Loucy (cell line): Measurements from ENCODE around the gene NLGN1.

Experiments used
- CTCF ChIP-seq: fragments of 200-600 bp; sonication (generic); conservative IDR thresholded peaks from 2 replicates; pipeline ENCODE4 v1.5.1; 2014; ENCODE audit warnings: mild to moderate bottlenecking, antibody characterized with exemption, low read length
- EZH2phosphoT487 ChIP-seq: fragments of 200-600 bp; IDR thresholded peaks from 2 replicates; pipeline ENCODE4 v1.6.1; 2018; ENCODE audit warnings: antibody characterized with exemption, mild to moderate bottlenecking, moderate library complexity, borderline replicate concordance

GRCh38 chr3:173630849-173631248, 233.3 kb downstream of the NLGN1 start:
- TF ChIP-seq CTCF (no peak), EZH2phosphoT487 (no peak)
